HepG2 (cell line): ENCODE measurements around the gene NOL12. TPM values are rescaled to one million over a fixed set of nuclear protein-coding genes. Genes with fewer than 3 reads are reported as not detected.

Experiments
- ARNT ChIP-seq: fragments of 450-650 bp; IDR thresholded peaks from 2 replicates; pipeline ENCODE4 v1.6.1; 2017
- BCL3 ChIP-seq: sonication (generic); formaldehyde crosslinking; IDR thresholded peaks from 2 replicates; pipeline ENCODE4 v1.5.1; 2020; ENCODE audit warnings: mild to moderate bottlenecking, missing genetic modification reagents, moderate library complexity
- CBX2 ChIP-seq, 2 experiments: fragments of 200-600 bp in 1 of 2; sonication (generic); formaldehyde crosslinking in 1 of 2; IDR thresholded peaks; 2 replicates each; pipeline versions ENCODE4 v1.7.0 to v1.8.1; 2018 to 2022; ENCODE audit warnings: low read depth in 2 of 2, low read length in 1 of 2, mild to moderate bottlenecking in 1 of 2, missing genetic modification reagents in 1 of 2
- CBX5 ChIP-seq: sonication (generic); formaldehyde crosslinking; IDR thresholded peaks from 2 replicates; pipeline ENCODE4 v1.4.0; 2020; ENCODE audit warnings: missing genetic modification reagents, borderline replicate concordance
- CC2D1A ChIP-seq: sonication (generic); formaldehyde crosslinking; IDR thresholded peaks from 2 replicates; pipeline ENCODE4 v1.8.1; 2023; ENCODE audit warnings: mild to moderate bottlenecking, missing genetic modification reagents
- CCDC6 ChIP-seq: sonication (generic); formaldehyde crosslinking; IDR thresholded peaks from 2 replicates; pipeline ENCODE4 v1.8.1; 2022; ENCODE audit warnings: mild to moderate bottlenecking, missing genetic modification reagents, moderate library complexity
- DMTF1 ChIP-seq: sonication (generic); formaldehyde crosslinking; IDR thresholded peaks from 2 replicates; pipeline ENCODE4 v1.4.0; 2020; ENCODE audit warnings: mild to moderate bottlenecking, missing genetic modification reagents
- GATA4 ChIP-seq: sonication (generic); IDR thresholded peaks from 2 replicates; pipeline ENCODE4 v1.6.1; 2016; ENCODE audit warnings: antibody characterized with exemption, low read depth, borderline replicate concordance
- GPN1 ChIP-seq: sonication (generic); formaldehyde crosslinking; IDR thresholded peaks from 2 replicates; pipeline ENCODE4 v1.5.1; 2020; ENCODE audit warnings: missing genetic modification reagents, borderline replicate concordance
- HOXA5 ChIP-seq: sonication (generic); formaldehyde crosslinking; IDR thresholded peaks from 2 replicates; pipeline ENCODE4 v1.4.0; 2020; ENCODE audit warnings: missing genetic modification reagents
- JARID2 ChIP-seq: sonication (generic); formaldehyde crosslinking; IDR thresholded peaks from 2 replicates; pipeline ENCODE4 v1.8.1; 2023; ENCODE audit warnings: missing genetic modification reagents, inconsistent platforms; ENCODE audit not compliant: insufficient replicate concordance
- MAFG ChIP-seq: sonication (generic); formaldehyde crosslinking; IDR thresholded peaks from 2 replicates; pipeline ENCODE4 v1.5.1; 2020; ENCODE audit warnings: mild to moderate bottlenecking, missing genetic modification reagents
- MTF2 ChIP-seq: sonication (generic); formaldehyde crosslinking; IDR thresholded peaks from 2 replicates; pipeline ENCODE4 v1.5.0; 2020; ENCODE audit warnings: missing genetic modification reagents, borderline replicate concordance
- PITX1 ChIP-seq: sonication (generic); formaldehyde crosslinking; IDR thresholded peaks from 2 replicates; pipeline ENCODE4 v1.5.1; 2020; ENCODE audit warnings: mild to moderate bottlenecking, missing genetic modification reagents
- RBM22 ChIP-seq: fragments of 200-400 bp; formaldehyde crosslinking; optimal IDR thresholded peaks from 2 replicates; pipeline ENCODE3; 2017; ENCODE audit warnings: mild to moderate bottlenecking, low read length, moderate library complexity
- RBM39 ChIP-seq: fragments of 200-400 bp; formaldehyde crosslinking; IDR thresholded peaks from one replicate; pipeline ENCODE4 v1.6.1; 2018; ENCODE audit warnings: antibody characterized with exemption, mild to moderate bottlenecking, low read depth, low read length; ENCODE audit not compliant: poor library complexity, severe bottlenecking
- SUZ12 ChIP-seq: fragments of 150-350 bp; IDR thresholded peaks from 2 replicates; pipeline ENCODE4 v1.6.1; 2014; ENCODE audit warnings: low read depth, low read length
- TCF12 ChIP-seq, 2 experiments: fragments of 450-650 bp in 1 of 2; sonication (generic) in 1 of 2; formaldehyde crosslinking in 1 of 2; IDR thresholded peaks; 2 replicates each; pipeline versions ENCODE4 v1.6.1 to v1.8.0; 2017 to 2022; ENCODE audit warnings: antibody characterized with exemption in 1 of 2, mild to moderate bottlenecking in 1 of 2, missing genetic modification reagents in 1 of 2, moderate library complexity in 1 of 2
- TERF1 ChIP-seq: sonication (generic); formaldehyde crosslinking; IDR thresholded peaks from 2 replicates; pipeline ENCODE4 v1.8.0; 2022; ENCODE audit warnings: mild to moderate bottlenecking, missing genetic modification reagents, moderate library complexity
- THAP11 ChIP-seq: IDR thresholded peaks from 2 replicates; pipeline ENCODE4 v1.6.1; 2016; ENCODE audit warnings: missing biosample characterization, missing genetic modification reagents
- ZNF263 ChIP-seq: sonication (generic); formaldehyde crosslinking; IDR thresholded peaks from 2 replicates; pipeline ENCODE4 v1.4.0; 2020; ENCODE audit warnings: missing genetic modification reagents
- ZNF496 ChIP-seq: sonication (generic); formaldehyde crosslinking; IDR thresholded peaks from 2 replicates; pipeline ENCODE4 v1.8.1; 2023; ENCODE audit warnings: mild to moderate bottlenecking, moderate library complexity, missing genetic modification reagents; ENCODE audit not compliant: insufficient replicate concordance
- ZNF737 ChIP-seq: sonication (generic); formaldehyde crosslinking; IDR thresholded peaks from 2 replicates; pipeline ENCODE4 v1.5.0; 2020; ENCODE audit warnings: missing genetic modification reagents, mild to moderate bottlenecking, borderline replicate concordance
- ZNF772 ChIP-seq: sonication (generic); formaldehyde crosslinking; IDR thresholded peaks from 2 replicates; pipeline ENCODE4 v1.5.0; 2020; ENCODE audit warnings: mild to moderate bottlenecking, missing genetic modification reagents
- ZNF773 ChIP-seq: sonication (generic); formaldehyde crosslinking; IDR thresholded peaks from 2 replicates; pipeline ENCODE4 v1.4.0; 2020; ENCODE audit warnings: missing genetic modification reagents, borderline replicate concordance
- polyA plus RNA-seq, 8 experiments: library from polyadenylated mRNA; depleted of rRNA in 3 of 8; stranded (reverse) in 7 of 8; unstranded in 1 of 8; fragments of >200 nt; fragmentation: Illumina TruSeq in 4 of 8; extraction: Trizol in 4 of 8; gene quantifications; 2 replicates each; pipeline versions ENCODE4 v1.2.1 to v1.2.3, GENCODE V29; 2011 to 2016; ENCODE audit warnings: low read depth in 4 of 8, missing spikeins in 1 of 8, mixed read lengths in 1 of 8; ENCODE audit not compliant: insufficient read depth in 1 of 8
- total RNA-seq, 5 experiments: library from RNA; depleted of rRNA; stranded (reverse); fragments of >200 nt; fragmentation: Illumina TruSeq; extraction: Trizol; gene quantifications; 2 replicates each; pipeline ENCODE4 v1.2.3, GENCODE V29; 2016; ENCODE audit warnings: low read depth in 1 of 5

The NOL12 gene
- total and polyA plus RNA-seq, 2 of the 13 experiments (the other 11 are each of a cell fraction or from before 2014, with no cell fraction given), result 14.3 to 31.4 TPM

DNA sequence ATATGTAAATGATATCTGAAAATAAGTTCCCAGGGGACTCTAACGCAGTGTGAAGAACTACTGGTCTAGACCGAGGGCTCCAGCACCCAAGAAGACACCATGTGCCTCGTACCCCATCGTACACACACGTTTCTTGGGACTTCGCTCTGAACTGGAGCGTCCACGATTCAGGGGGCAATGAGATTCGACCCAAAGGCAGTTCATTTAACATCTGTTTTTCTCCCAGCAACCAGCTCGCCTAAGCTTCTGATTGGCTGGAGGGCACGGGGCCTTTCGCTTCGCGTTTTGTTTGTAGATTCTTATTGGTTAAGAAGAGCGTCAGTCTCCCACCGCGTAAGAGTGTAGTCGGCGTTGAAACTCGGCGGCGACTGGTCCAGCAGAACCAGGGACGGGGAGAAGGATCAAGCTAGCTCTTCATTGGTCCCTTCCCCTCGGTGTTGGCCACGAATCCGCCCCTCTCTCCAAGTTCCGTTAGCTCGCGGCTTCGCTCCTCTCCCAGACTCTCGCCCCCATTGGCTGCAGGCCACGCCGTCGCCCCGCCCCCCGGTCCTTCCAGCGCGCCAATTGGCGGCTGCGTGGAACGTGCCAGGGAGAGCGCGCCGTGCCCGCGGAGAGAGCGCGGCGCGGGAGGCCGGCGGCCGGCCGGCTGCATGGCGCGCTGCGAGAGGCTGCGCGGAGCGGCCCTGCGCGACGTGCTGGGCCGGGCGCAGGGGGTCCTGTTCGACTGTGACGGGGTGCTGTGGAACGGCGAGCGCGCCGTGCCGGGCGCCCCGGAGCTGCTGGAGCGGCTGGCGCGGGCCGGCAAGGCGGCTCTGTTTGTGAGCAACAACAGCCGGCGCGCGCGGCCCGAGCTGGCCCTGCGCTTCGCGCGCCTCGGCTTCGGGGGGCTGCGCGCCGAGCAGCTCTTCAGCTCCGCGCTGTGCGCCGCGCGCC, 27.7 kb upstream of the NOL12 start, which contains the start of gene PDXP (continued):
- TF ChIP-seq RBM22 (no peak), BCL3 (no peak), ZNF496 (CRISPR knock-in tag) (no peak), MTF2 (CRISPR knock-in tag) (no peak), CCDC6 (CRISPR knock-in tag) (peak; percentile 85), GATA4 (0 out of 2 replicates have a peak, but pooled peaks have one; percentile 0), ARNT (no peak), PITX1 (no peak), THAP11 (peak; percentile 70; the same call in 1 of the 2 replicates), GPN1 (CRISPR knock-in tag) (no peak), TERF1 (CRISPR knock-in tag) (no peak), CC2D1A (no peak), MAFG (CRISPR knock-in tag) (no peak), DMTF1 (no peak), CBX5 (CRISPR knock-in tag) (no peak), TCF12 (IDR thresholded peaks at IDR 0.05) (no peak), TCF12 (CRISPR knock-in tag; IDR thresholded peaks at IDR 0.05) (no peak), HOXA5 (CRISPR knock-in tag) (no peak), JARID2 (no peak), ZNF772 (CRISPR knock-in tag) (no peak; the same call in 1 of the 2 replicates), CBX2 (IDR thresholded peaks at IDR 0.05; ENCODE audit: low read depth, low read length) (no peak), CBX2 (CRISPR knock-in tag; IDR thresholded peaks at IDR 0.05; ENCODE audit: low read depth) (no peak), ZNF773 (CRISPR knock-in tag) (peak; percentile 57; the same call in 1 of the 2 replicates), SUZ12 (no peak), ZNF737 (CRISPR knock-in tag) (no peak), RBM39 (no peak), ZNF263 (CRISPR knock-in tag) (no peak)
